Measurements from ENCODE around the gene PCED1A. TPM values are rescaled to one million over a fixed set of nuclear protein-coding genes. Genes with fewer than 3 reads are reported as not detected.

PCED1A gene
- total RNA-seq, 6 donors from 2014 or later = 28.7 to 185 (median 49.1) TPM

DNA sequence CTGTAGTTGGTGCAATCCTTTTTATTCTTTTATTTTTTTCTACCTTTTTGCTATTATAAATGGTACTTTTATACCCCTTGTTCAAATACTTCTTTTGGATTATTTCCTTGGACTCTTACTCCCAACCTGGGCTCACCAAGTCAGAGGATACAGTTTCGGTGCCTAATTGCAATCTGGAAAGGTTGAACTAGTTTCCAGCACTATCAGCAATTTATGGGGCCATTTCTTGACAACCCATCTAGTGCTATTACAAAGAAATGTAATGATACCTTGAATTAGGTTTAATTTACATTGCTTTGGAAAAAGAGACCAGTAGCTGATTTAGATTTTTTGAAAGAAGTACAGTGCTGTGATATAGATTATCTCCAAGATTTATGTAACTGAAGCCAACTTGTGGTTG is 38.1 kb upstream of the PCED1A start:
- Histone ChIP-seq H3K27ac (no peak overlapping the region), H3K4me1 (peaks cover 17 to 31% (median 22%) of the 10 kb centered on the region in 4 donors), H3K9me3 (no peaks in the 10 kb centered on the region), H3K4me3 (no peak overlapping the region), H3K27me3 (no peaks in the 10 kb centered on the region), H3K36me3 (no peaks in the 10 kb centered on the region)
- ATAC-seq (ENCODE audit: low FRiP score in 2 of 2) (no peak), DNase-seq (no peak)
- TF ChIP-seq POLR2AphosphoS5 (IDR thresholded peaks at IDR 0.05) = no peak
- TF ChIP-seq POLR2A (IDR thresholded peaks at IDR 0.05) = no peak
- TF ChIP-seq, protein P1, sequence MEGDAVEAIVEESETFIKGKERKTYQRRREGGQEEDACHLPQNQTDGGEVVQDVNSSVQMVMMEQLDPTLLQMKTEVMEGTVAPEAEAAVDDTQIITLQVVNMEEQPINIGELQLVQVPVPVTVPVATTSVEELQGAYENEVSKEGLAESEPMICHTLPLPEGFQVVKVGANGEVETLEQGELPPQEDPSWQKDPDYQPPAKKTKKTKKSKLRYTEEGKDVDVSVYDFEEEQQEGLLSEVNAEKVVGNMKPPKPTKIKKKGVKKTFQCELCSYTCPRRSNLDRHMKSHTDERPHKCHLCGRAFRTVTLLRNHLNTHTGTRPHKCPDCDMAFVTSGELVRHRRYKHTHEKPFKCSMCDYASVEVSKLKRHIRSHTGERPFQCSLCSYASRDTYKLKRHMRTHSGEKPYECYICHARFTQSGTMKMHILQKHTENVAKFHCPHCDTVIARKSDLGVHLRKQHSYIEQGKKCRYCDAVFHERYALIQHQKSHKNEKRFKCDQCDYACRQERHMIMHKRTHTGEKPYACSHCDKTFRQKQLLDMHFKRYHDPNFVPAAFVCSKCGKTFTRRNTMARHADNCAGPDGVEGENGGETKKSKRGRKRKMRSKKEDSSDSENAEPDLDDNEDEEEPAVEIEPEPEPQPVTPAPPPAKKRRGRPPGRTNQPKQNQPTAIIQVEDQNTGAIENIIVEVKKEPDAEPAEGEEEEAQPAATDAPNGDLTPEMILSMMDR (IDR thresholded peaks at IDR 0.05) = no peak
- TF ChIP-seq EP300 (IDR thresholded peaks at IDR 0.05) = no peak
- WGBS, 2 donors = 96% methylated on average over 1 of the region's 1 CpG

DNA sequence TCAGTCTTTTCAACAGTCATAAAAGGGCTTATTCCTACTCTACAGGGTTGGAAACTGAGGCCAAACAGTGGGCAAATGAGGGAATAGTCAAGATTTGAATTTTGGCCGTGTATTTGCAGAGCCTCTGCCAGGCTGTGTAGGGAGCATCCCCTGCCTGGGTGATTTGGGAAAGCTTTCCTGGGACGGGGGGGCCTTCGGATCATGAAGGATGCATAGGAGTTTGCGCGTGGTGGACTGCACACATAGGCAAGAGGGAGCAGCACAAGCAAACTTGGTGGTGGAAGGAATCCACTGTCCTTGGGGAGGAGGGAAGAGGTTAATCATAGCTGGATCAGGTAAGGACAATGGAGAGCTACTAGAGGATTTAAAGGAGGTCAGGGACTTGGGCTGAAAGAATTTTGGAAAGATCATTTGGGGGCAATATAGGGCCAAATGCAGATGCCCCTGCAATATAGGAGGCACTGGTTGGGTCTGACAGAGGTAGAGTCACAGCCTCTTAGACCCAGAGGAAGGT is 35.3 kb upstream of the PCED1A start:
- Histone ChIP-seq H3K4me3 (no peak overlapping the region), H3K9me3 (no peaks in the 10 kb centered on the region), H3K36me3 (no peaks in the 10 kb centered on the region), H3K27ac (no peak overlapping the region), H3K27me3 (no peaks in the 10 kb centered on the region), H3K4me1 (peaks cover 32 to 54% (median 40%) of the 10 kb centered on the region in 4 donors)
- no peak for DNase-seq
- WGBS, 2 donors = 90 to 92% methylated on average over 5 of the region's 5 CpGs
- TF ChIP-seq, protein P1 (IDR thresholded peaks at IDR 0.05) = no peak
- no peak for TF ChIP-seq POLR2A (IDR thresholded peaks at IDR 0.05)
- TF ChIP-seq POLR2AphosphoS5 (IDR thresholded peaks at IDR 0.05) = no peak
- TF ChIP-seq EP300 (IDR thresholded peaks at IDR 0.05) = no peak
- no peak for ATAC-seq (ENCODE audit: low FRiP score in 2 of 2)

DNA sequence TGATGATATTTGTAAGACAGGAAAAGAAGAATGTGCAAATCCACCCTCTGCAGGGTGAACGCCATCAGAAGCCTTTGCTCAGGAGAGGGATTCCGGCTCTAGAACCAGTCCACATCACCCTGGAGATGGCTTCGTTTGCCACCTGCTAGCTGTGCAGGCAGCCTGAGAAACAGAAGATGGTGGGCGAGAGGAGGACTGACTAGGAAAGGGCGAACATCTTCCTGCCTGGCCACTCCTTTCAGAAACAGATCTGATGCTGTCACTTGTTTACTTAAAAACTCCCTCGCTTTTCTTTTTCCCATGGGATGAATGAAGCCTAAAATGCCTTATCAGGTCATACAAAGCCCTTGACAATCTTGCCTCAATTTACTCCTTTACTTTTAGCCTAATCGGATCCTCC is 34.0 kb upstream of the PCED1A start:
- WGBS, 2 donors = 29 to 39% methylated on average over 7 of the region's 7 CpGs
- H3K36me3 ChIP-seq = no peaks in the 10 kb centered on the region
- no peak for DNase-seq
- H3K27ac ChIP-seq = peak overlapping the region in 1 of 4 donors; percentile 95
- peak overlapping the region; percentile 90 to 98 (median 96) for H3K4me3 ChIP-seq
- TF ChIP-seq, protein P1 (IDR thresholded peaks at IDR 0.05) = no peak
- no peak for TF ChIP-seq EP300 (IDR thresholded peaks at IDR 0.05)
- TF ChIP-seq POLR2A (IDR thresholded peaks at IDR 0.05) = no peak
- no peak for TF ChIP-seq POLR2AphosphoS5 (IDR thresholded peaks at IDR 0.05)
- no peak for ATAC-seq (ENCODE audit: low FRiP score in 2 of 2)
- H3K27me3 ChIP-seq = no peaks in the 10 kb centered on the region
- no peaks in the 10 kb centered on the region for H3K9me3 ChIP-seq
- H3K4me1 ChIP-seq = peaks cover 35 to 60% (median 45%) of the 10 kb centered on the region in 4 donors

DNA sequence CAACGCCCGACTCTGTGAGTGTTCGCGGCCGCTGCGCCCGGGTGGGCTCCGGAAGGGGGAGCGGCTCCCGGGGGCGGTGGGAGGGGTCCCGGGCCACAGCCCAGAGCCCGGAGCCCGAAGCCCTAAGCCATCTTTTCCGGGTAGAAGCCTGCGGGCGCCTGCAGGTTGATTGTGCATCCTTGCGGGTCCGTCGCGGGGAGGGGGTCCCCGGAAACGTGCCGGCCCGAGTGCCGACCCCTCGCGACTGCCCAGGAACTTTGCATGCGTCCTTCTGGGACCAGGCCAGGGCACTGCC is 33.2 kb upstream of the PCED1A start:
- WGBS, 2 donors = 0% methylated on average over 29 of the region's 29 CpGs; no CpG with 5 or more reads in 1 of the 2 donors
- no peak for ATAC-seq (ENCODE audit: low FRiP score in 2 of 2)
- Histone ChIP-seq H3K36me3 (no peaks in the 10 kb centered on the region), H3K4me3 (peak overlapping the region; percentile 90 to 98 (median 96)), H3K27ac (peak overlapping the region; percentile 78 to 95 (median 85)), H3K4me1 (peaks cover 35 to 55% (median 43%) of the 10 kb centered on the region in 4 donors), H3K27me3 (no peaks in the 10 kb centered on the region), H3K9me3 (no peaks in the 10 kb centered on the region)
- TF ChIP-seq, protein P1 (IDR thresholded peaks at IDR 0.05) = no peak
- TF ChIP-seq POLR2AphosphoS5 (IDR thresholded peaks at IDR 0.05) = no peak
- TF ChIP-seq POLR2A (IDR thresholded peaks at IDR 0.05) = no peak
- peak in 1 of 2 donors; percentile 62 for DNase-seq
